RWPE1 (cell line): Measurements from ENCODE around the gene ADGRE1.
"Not testable (repeated sequence)": the region's sequence is repeated elsewhere in the genome, so short reads cannot be mapped to it uniquely, and the experiment has no call there.

Experiments used
- CTCF ChIA-PET: fragments of 350-600 bp; sonication (Branson Sonifier 250); formaldehyde crosslinking; extraction: SDS; loops from one replicate; lab custom pipeline; 2021; lab: Yijun Ruan, JAX
- POLR2A ChIA-PET: fragments of 400-600 bp; formaldehyde crosslinking; extraction: SDS; loops from one replicate; lab custom pipeline; 2020; ENCODE audit warnings: antibody characterized with exemption; ENCODE audit not compliant: low non-redundant PET; lab: Yijun Ruan, JAX
- DNase-seq: peaks from one replicate; pipeline ENCODE4 v3.0.0; 2012; ENCODE audit warnings: low spot score
- H3K27ac ChIP-seq: fragments of 450-650 bp; 2 replicates; pipeline ENCODE4 v1.5.1; 2017
- TF ChIP-seq, protein P1 (sequence below): fragments of 450-650 bp; conservative IDR thresholded peaks from 2 replicates; pipeline ENCODE4 v1.5.1; 2017; ENCODE audit warnings: low read depth, mild to moderate bottlenecking

The ADGRE1 gene

DNA sequence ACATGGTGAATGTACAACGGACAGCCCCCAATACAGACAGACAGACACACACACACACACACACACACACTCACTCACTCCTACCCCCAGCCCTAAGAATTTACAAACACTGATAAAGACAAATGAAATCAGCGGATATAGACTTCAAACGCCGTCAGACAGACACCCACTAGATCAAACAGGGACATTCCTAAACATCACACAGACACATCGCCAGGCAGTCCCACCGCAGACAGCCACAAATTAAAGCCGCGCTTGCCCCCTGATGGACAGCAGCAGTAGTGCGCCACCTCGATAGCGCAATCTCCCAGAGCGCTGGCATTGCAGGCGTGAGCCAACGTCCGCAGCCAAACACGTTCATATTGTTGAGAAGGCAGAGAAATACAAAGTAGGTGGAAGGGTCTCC is 24.7 kb upstream of the ADGRE1 start:
- CTCF ChIA-PET = interaction anchor here (0.6 to 2.5 kb wide), 7 partner anchors 39 to 300 kb away, joined by 3 to 19 read pairs (median 3); no protein-coding TSS in a partner anchor
- TF ChIP-seq, protein P1, sequence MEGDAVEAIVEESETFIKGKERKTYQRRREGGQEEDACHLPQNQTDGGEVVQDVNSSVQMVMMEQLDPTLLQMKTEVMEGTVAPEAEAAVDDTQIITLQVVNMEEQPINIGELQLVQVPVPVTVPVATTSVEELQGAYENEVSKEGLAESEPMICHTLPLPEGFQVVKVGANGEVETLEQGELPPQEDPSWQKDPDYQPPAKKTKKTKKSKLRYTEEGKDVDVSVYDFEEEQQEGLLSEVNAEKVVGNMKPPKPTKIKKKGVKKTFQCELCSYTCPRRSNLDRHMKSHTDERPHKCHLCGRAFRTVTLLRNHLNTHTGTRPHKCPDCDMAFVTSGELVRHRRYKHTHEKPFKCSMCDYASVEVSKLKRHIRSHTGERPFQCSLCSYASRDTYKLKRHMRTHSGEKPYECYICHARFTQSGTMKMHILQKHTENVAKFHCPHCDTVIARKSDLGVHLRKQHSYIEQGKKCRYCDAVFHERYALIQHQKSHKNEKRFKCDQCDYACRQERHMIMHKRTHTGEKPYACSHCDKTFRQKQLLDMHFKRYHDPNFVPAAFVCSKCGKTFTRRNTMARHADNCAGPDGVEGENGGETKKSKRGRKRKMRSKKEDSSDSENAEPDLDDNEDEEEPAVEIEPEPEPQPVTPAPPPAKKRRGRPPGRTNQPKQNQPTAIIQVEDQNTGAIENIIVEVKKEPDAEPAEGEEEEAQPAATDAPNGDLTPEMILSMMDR = peak; percentile 76
- peak; percentile 62 for DNase-seq
- peak overlapping the region; percentile 60 for H3K27ac ChIP-seq
- POLR2A ChIA-PET = no interaction called here

DNA sequence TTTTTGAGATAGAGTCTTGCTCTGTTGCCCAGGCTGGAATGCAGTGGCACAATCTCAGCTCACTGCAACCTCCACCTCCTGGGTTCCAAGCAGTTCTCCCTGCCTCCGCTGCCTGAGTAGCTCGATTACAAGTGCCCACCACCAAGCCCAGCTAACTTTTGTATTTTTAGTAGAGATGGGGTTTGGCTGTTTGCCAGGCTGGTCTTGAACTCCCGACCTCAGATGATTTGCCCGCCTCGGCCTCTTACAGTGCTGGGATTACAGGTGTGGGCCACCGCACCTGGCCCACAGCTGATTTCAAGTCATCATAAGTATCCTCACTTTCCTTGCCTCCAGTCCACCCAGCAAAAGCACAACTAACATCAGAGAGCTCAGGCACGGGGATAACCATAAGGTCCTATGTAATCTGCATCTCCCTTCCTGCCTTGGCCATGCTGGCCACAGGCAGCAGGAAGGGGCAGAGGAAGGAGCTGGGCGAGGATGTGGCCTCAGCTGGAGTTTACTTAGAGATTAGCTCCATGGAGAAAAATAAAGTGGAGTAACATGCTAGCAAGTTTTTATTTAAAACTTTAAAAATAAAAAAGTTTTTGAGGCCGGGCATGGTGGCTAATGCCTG is 22.9 kb upstream of the ADGRE1 start:
- TF ChIP-seq, protein P1 = no peak
- no peak for DNase-seq
- ChIA-PET POLR2A (interaction anchor here (0.6 kb wide), 1 partner anchor 1171 kb away, joined by 5 read pairs; no protein-coding TSS in a partner anchor), CTCF (interaction anchor here (0.5 to 2.5 kb wide), 10 partner anchors 12 to 719 kb away, joined by 3 to 19 read pairs (median 3); no protein-coding TSS in a partner anchor)
- no peak overlapping the region for H3K27ac ChIP-seq

DNA sequence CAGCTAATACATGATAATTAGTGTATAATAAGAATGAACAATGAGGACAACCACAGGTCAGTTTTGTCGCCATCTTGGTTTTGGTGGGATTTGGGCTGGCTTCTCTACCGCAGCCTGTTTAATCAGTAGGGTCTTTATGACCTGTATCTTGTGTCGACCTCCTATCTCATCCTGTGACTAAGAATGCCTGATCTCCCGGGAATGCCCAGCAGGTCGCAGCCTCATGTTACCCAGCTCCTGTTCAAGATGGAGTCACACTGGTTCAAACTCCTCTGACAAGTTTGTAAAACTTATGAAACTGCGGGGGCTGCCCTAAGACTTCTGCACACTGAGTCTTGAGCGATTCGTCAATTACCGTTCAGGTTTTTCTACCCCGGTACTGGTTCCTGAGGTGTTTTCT is 21.5 kb upstream of the ADGRE1 start:
- TF ChIP-seq, protein P1 = no peak
- POLR2A ChIA-PET = no interaction called here
- H3K27ac ChIP-seq = no peak overlapping the region
- DNase-seq = no peak
- CTCF ChIA-PET = no interaction called here

DNA sequence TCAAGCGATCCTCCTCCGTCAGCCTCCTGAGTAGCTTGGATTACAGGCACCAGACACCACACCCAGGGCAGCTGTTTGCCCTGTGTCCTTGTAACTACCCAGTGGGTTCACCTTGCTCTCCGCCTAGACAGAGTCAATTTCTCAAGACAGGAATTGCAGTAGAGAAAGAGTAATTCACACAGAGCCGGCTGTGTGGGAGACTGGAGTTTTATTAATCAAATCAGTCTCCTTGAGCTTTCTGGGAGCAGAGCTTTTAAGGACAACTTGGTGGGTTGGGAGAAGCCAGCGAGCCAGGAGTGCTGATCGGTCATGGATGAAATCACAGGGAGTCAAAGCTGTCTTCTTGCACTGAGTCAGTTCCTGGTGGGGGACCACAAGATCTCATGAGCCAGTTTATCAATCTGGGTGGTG is 20.6 kb upstream of the ADGRE1 start:
- DNase-seq = no peak
- ChIA-PET POLR2A (interaction anchor here (0.6 kb wide), 1 partner anchor 219 kb away, joined by 4 read pairs; no protein-coding TSS in a partner anchor), CTCF (interaction anchor here (0.7 to 1.6 kb wide), 2 partner anchors 128 to 741 kb away, joined by 4 to 6 read pairs; no protein-coding TSS in a partner anchor)
- TF ChIP-seq, protein P1 = no peak
- no peak overlapping the region for H3K27ac ChIP-seq

DNA sequence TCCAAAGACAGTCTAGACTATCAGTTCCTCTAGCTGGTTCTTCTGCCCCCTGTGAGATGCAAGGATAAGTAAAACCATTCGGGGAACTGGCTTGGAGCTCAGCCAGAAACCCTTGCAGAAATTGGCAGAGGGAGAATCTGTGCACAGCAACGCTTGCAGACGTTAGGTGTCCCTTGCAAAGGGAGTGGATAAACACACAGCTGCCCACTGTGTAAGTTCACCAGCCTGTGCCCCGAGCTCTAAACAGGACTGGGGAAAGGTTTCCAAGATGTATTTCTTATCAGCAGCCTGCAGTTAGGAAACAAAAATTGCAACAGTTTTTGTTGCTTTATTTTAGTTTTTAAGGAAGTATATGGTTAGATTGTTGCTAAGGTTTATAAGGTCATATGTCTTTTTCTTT is 19.0 kb upstream of the ADGRE1 start:
- ChIA-PET POLR2A (no interaction called here), CTCF (interaction anchor here (0.6 to 0.7 kb wide), 3 partner anchors 74 to 1200 kb away, joined by 3 to 4 read pairs (median 3); no protein-coding TSS in a partner anchor)
- H3K27ac ChIP-seq = no peak overlapping the region
- DNase-seq = no peak
- TF ChIP-seq, protein P1 = no peak

DNA sequence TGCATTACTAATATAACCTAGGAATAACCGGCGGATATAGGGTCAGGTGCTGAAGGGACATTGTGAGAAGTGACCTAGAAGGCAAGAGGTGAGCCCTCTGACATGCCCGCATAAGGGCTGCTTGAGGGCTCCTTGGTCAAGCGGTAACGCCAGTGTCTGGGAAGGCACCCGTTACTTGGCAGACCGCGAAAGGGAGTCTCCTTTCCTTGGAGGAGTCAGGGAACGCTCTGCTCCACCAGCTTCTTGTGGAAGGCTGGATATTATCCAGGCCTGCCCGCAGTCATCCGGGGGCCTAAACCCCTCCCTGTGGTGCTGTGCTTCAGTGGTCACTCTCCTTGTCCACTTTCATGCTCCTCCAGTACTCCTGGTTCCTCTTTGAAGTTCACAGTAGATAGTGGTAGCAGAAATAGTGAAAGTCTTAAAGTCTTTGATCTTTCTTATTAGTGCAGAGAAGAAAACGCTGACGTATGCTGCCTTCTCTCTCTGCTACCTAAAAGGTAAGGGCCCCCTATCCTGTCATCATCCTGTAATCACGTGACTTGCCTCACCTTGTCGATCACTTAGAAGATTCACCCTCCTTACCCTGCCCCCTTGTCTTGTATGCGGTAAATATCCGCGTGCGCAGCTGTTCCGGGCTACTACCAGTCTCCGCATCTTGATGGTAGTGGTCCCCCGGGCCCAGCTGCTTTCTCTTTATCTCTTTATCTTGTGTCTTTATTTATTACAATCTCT is 18.1 kb upstream of the ADGRE1 start:
- CTCF ChIA-PET = interaction anchor here (0.7 kb wide), 1 partner anchor 510 kb away, joined by 3 read pairs; no protein-coding TSS in a partner anchor
- POLR2A ChIA-PET, H3K27ac ChIP-seq, DNase-seq: not testable (repeated sequence)
